Esophagus (tissue), 2 donors: ENCODE measurements around the gene BEND6. TPM values are rescaled to one million over a fixed set of nuclear protein-coding genes. Genes with fewer than 3 reads are reported as not detected.

Experiments used
- H3K27ac ChIP-seq, 2 donors: one replicate each; pipeline ENCODE4 v1.5.1; 2013; ENCODE audit warnings: low read depth in 2 of 2, mild to moderate bottlenecking in 2 of 2, inconsistent platforms in 1 of 2, low read length in 1 of 2, moderate library complexity in 1 of 2
- H3K27me3 ChIP-seq, 2 donors: one replicate each; pipeline ENCODE4 v1.6.1; 2013; ENCODE audit warnings: low read length in 2 of 2, control low read depth in 1 of 2, mild to moderate bottlenecking in 1 of 2; ENCODE audit not compliant: insufficient read depth in 2 of 2, control insufficient read depth in 1 of 2
- H3K36me3 ChIP-seq, 2 donors: one replicate each; pipeline ENCODE4 v1.6.1; 2013; ENCODE audit warnings: low read length in 1 of 2; ENCODE audit not compliant: control insufficient read depth in 2 of 2, insufficient read depth in 2 of 2
- H3K4me1 ChIP-seq, 2 donors: one replicate each; pipeline ENCODE4 v1.6.1; 2013; ENCODE audit warnings: low read length in 1 of 2; ENCODE audit not compliant: control insufficient read depth in 2 of 2, insufficient read depth in 2 of 2
- H3K4me3 ChIP-seq, 2 donors: one replicate each; pipeline ENCODE4 v1.5.1; 2013; ENCODE audit warnings: low read length in 2 of 2, mild to moderate bottlenecking in 2 of 2, low read depth in 1 of 2, moderate library complexity in 1 of 2
- H3K9me3 ChIP-seq, 2 donors: one replicate each; pipeline ENCODE4 v1.6.1; 2013; ENCODE audit warnings: mild to moderate bottlenecking in 2 of 2, low read depth in 1 of 2, low read length in 1 of 2, moderate library complexity in 1 of 2; ENCODE audit not compliant: control insufficient read depth in 2 of 2, insufficient read depth in 1 of 2
- WGBS, 2 donors: extraction: QIAGEN DNeasy Blood & Tissue Kit; methylation state at CpG; one replicate each; pipeline ENCODE4 v1.1.7; 2013; 5-methylcytosine and 5-hydroxymethylcytosine counted together
- polyA plus RNA-seq, 2 donors: library from polyadenylated mRNA; stranded (reverse); fragments of 200-250 nt; gene quantifications; one replicate each; pipeline ENCODE4 v1.2.3, GENCODE V29; 2013
- donor health status: healthy with polysubstance abuse.
- donor health status: Bipolar disorder and iron deficiency.

The BEND6 gene
- polyA plus RNA-seq, 2 donors, result 0.08 to 0.25 TPM

DNA sequence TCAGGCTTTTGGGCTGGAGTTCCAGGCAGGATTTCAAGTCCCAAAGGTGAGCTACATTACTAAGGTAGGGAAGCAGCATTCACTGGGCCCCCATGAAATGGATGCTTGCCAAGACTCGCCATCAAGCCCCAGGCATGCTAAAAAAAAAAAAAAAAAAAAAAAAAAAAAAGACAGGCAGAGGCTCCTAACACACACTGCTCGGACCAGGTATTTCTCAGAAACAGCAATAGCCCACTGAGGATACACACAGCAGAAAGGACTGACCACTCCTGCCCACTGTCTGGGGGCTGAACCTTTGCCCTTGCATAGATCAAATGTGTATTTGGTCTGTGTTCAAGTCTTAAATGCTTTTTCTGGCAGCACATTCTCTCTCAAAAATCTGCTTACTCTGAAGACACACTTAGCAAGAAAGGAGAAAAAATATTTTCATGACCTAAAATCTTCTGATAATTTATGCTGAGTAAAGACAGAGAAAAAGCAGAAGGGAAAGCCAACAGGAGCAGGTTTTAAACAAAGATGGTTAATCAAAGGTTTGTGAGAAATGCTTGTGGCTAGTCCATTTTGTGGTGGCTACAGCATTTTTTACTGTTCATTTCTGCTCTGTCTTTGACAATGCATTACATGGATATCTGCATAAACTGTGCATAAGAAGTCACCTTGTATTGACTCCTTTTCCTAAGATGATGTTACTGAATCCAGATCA lies 37.9 kb upstream of the BEND6 start:
- 37 to 50% methylated on average over 2 of the region's 2 CpGs for WGBS, 2 donors
- no peaks in the 10 kb centered on the region for H3K9me3 ChIP-seq
- H3K27me3 ChIP-seq, result no peaks in the 10 kb centered on the region
- H3K4me1 ChIP-seq, result no peaks in the 10 kb centered on the region
- H3K27ac ChIP-seq, result no peak overlapping the region
- no peaks in the 10 kb centered on the region for H3K36me3 ChIP-seq
- H3K4me3 ChIP-seq, result no peak overlapping the region

DNA sequence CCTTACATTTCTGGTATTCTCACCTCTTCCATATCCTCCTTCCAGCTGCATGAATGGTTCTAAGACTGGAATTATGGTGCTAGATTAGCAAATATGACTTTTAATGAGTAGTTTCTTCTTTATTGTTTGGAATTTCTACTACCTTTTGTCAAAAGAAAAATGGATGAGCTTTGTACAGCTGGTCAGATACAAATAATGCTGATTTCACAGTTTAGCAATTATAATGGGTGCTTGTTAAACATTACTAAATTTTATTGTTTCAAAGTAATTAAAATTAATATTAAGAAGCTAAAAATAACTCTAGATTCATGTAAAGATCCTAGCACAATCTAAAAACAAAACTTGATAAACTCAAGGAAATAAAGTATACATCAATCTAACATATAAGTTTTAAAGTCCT lies 32.3 kb upstream of the BEND6 start:
- no peak overlapping the region for H3K27ac ChIP-seq
- H3K27me3 ChIP-seq, result no peaks in the 10 kb centered on the region
- no peaks in the 10 kb centered on the region for H3K4me1 ChIP-seq
- no peak overlapping the region for H3K4me3 ChIP-seq
- H3K36me3 ChIP-seq, result no peaks in the 10 kb centered on the region
- no peaks in the 10 kb centered on the region for H3K9me3 ChIP-seq

DNA sequence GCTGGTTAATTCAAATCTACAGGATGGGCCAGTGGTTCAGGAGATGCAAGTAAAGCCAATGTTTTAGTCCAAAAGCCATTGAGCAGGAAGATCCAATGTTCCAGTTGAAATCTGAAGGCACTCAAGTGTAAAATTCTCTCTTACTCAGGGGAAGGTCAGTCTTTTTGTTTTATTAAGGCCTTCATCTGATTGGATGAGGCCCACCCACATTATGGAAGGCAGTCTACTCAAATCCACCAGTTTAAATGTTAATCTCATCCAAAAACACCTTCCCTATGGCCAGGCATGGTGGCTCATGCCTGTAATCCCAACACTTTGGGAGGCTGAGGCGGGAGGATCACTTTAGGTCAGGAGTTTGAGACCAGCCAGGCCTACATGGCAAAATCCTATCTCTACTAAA lies 31.3 kb upstream of the BEND6 start:
- no peak overlapping the region for H3K4me3 ChIP-seq

DNA sequence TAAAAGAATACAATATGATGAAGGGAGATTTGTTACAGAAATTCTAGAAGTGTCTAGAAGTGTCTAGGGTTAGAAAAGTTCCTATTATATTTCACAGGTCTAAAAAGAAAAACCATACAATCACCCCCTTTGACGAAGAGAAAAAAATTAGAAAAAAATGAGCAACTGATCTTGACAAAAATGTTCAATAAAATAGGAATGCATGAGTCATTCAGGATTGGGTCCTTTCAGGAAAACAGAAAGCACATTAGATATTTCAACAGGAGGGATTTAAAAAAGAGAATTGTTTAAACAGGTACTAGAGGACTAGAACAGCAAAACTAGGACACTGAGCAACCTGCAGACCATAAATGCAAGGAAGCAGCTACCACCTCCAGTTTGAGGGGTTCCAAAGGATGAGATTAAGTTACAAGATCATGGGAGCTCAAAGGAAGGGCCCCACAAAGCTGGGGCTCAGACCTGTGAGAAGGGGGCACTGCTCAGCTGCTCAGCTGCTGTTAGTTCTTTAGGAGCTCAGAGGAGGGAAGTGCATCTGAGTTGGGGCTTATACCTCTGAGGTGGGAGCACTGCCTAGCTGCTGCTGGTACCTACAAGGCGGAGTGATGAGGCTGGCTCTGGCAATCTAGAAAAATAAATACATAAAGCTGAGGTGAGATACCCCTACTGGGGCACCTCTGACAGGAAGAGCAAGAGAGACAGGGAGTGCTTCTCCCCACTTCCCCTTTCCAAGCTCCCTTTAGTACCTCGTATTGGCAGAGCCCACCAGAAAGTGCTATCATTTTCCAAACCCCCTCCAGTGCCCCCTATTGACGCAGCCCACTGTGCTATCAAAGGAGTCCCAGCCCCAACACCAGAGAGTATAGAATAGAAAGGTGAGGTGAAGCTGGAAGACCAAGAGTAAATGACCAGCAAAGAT lies 27.1 kb upstream of the BEND6 start:
- Histone ChIP-seq H3K4me3 (no peak overlapping the region), H3K27me3 (no peaks in the 10 kb centered on the region), H3K36me3 (no peaks in the 10 kb centered on the region), H3K9me3 (no peaks in the 10 kb centered on the region), H3K4me1 (no peaks in the 10 kb centered on the region), H3K27ac (no peak overlapping the region)
- WGBS, 2 donors, result 49 to 57% methylated on average over 4 of the region's 4 CpGs

More for the DNA sequence above, 31.3 kb upstream of the BEND6 start:
- Histone ChIP-seq H3K9me3 (no peaks in the 10 kb centered on the region), H3K27me3 (no peaks in the 10 kb centered on the region), H3K27ac (no peak overlapping the region), H3K4me1 (no peaks in the 10 kb centered on the region), H3K36me3 (no peaks in the 10 kb centered on the region)
- 75 to 95% methylated on average over 1 of the region's 1 CpG for WGBS, 2 donors

DNA sequence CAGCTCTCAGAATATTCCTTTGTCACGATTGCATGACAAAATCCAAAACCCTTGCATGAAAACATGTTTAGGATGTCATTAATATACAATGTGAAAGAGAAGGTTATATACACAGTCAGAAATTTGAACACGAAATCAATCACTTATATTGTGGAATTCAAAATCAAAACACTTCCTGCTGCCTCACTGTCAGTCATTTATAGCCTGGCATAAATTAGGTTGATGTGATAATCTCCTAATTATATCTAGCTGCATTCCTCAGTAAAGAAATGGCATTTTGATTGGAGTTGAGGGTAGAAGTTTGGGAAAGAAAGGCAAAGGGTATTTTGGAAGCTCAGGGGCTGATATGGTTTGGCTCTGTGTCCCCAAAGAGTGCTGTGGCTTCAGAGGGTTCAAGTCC lies 24.1 kb upstream of the BEND6 start:
- no peaks in the 10 kb centered on the region for H3K27me3 ChIP-seq
- WGBS, 2 donors, result 76% methylated on average over 2 of the region's 2 CpGs
- H3K4me3 ChIP-seq, result no peak overlapping the region
- H3K36me3 ChIP-seq, result no peaks in the 10 kb centered on the region
- no peaks in the 10 kb centered on the region for H3K9me3 ChIP-seq
- no peak overlapping the region for H3K27ac ChIP-seq
- H3K4me1 ChIP-seq, result no peaks in the 10 kb centered on the region

DNA sequence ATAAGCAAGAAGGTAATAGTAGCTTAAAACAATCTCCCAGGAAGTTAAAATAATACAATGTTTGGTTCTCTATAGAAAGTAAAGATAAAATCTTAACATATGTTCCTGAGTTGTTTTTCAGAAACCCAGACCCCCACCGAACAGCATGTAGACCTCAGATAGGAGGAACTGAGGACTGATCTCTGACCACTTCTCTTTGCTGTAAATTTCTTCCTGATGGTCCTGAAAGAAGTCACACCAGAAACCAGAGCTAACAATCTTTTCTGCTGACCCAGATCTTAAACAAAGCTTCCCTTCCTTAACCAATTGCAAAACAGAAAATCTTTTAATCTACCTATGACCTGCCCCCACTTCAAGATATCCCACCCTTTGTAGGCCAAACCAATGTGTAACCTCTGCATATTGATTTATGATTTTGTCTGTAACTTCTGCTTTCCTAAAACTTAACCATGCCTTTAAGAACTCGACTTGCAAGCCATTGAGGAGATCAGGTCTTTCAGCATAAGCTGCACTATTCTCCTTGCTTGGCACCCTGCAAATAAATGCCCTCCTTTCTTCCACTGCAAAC lies 21.9 kb upstream of the BEND6 start:
- Histone ChIP-seq H3K4me1 (no peaks in the 10 kb centered on the region), H3K9me3 (no peaks in the 10 kb centered on the region), H3K27ac (no peak overlapping the region), H3K4me3 (no peak overlapping the region), H3K36me3 (no peaks in the 10 kb centered on the region), H3K27me3 (no peaks in the 10 kb centered on the region)
- 64 to 72% methylated on average over 2 of the region's 2 CpGs for WGBS, 2 donors

DNA sequence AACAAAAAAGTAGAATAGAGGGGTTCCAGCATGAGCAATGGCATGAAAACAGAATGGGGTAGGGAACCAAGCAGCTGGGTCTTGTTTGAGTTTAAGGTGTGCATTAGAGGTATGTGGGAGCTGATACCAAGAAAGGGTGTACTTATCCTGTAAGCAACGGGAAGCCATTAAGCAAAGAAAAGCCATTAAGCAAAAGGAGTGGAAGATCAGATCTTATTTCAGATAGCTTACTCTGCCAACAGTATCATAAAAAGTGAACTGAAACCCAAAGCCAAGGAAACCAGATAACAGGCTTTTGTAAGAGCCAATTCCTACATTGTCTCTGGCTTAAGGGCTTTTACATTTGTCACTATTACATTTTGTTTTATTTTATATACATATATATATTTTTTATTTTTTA lies 21.3 kb upstream of the BEND6 start:
- Histone ChIP-seq H3K9me3 (no peaks in the 10 kb centered on the region), H3K27ac (no peak overlapping the region), H3K36me3 (no peaks in the 10 kb centered on the region), H3K4me3 (no peak overlapping the region), H3K27me3 (no peaks in the 10 kb centered on the region), H3K4me1 (no peaks in the 10 kb centered on the region)
- WGBS, 2 donors, result 20 to 63% methylated on average over 1 of the region's 1 CpG

DNA sequence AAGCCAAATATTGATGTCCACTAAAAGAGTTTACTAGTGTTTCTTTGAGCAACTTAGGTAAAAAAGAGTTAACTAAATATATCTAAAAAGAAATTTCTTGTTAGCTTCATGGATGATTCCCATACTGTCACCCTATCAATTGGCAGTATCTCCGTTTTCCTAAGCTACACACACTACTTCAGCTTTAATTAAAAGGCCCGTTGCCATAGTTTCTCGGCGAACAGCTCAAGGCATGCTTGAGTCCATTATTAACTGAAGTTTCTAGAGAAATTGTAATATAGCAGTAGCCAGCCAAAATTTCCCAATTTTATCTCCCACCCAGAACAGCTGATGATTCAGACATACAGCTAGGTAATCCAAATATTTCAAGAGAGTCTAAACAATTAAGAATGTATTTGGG lies 20.0 kb upstream of the BEND6 start:
- no peak overlapping the region for H3K4me3 ChIP-seq
- no peaks in the 10 kb centered on the region for H3K36me3 ChIP-seq
- H3K9me3 ChIP-seq, result no peaks in the 10 kb centered on the region
- H3K27me3 ChIP-seq, result no peaks in the 10 kb centered on the region
- no peaks in the 10 kb centered on the region for H3K4me1 ChIP-seq
- WGBS, 2 donors, result 77 to 78% methylated on average over 4 of the region's 4 CpGs
- H3K27ac ChIP-seq, result no peak overlapping the region

DNA sequence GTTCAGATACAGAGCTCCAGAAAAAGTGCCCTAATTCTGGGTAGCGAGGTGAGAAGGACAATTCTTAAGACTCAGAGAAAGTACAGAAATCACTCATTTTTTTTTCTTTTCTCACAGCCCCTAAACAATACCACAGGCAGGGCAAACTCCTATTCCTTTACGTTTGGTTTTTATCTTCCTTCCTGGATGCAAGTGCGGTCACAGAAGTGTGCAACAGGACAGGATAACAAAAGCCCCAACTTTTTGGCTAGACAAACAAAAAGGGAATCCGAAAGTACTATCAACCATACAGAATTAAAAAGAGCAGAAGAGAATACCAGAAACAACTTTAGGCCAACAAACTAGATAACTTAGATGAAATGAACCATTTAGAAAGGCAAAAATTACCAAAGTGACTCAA lies 18.4 kb upstream of the BEND6 start:
- no peaks in the 10 kb centered on the region for H3K36me3 ChIP-seq
- WGBS, 2 donors, result 61 to 78% methylated on average over 4 of the region's 4 CpGs

More for the DNA sequence above, 18.4 kb upstream of the BEND6 start:
- no peaks in the 10 kb centered on the region for H3K27me3 ChIP-seq
- no peaks in the 10 kb centered on the region for H3K4me1 ChIP-seq
- H3K27ac ChIP-seq, result no peak overlapping the region
- no peaks in the 10 kb centered on the region for H3K9me3 ChIP-seq
- no peak overlapping the region for H3K4me3 ChIP-seq
